Mesenchymal stem cell (in vitro differentiated cells and primary cell): ENCODE measurements around the gene ATP10A.
A peak's percentile ranks its signal among the peaks of the same experiment; 100 is the strongest.

Experiments
- DNase-seq: peaks from one replicate; pipeline ENCODE4 v3.0.0-alpha.2; 2013
- H2AFZ ChIP-seq: one replicate; pipeline ENCODE4 v1.6.1; 2013; ENCODE audit warnings: low read depth, mild to moderate bottlenecking, control low read depth, inconsistent platforms, low read length, moderate library complexity
- H2AK5ac ChIP-seq: 2 replicates; pipeline ENCODE4 v1.6.1; 2013; ENCODE audit warnings: low read length, moderate library complexity, mild to moderate bottlenecking, inconsistent platforms; ENCODE audit not compliant: severe bottlenecking
- H2BK120ac ChIP-seq: one replicate; pipeline ENCODE4 v1.6.1; 2013; ENCODE audit warnings: low read depth, mild to moderate bottlenecking, inconsistent platforms, low read length, moderate library complexity
- H2BK12ac ChIP-seq, 2 experiments: one replicate each; pipeline ENCODE4 v1.6.1; 2013; ENCODE audit warnings: inconsistent platforms in 2 of 2, low read length in 2 of 2, mild to moderate bottlenecking in 2 of 2, moderate library complexity in 2 of 2, control low read depth in 1 of 2
- H2BK15ac ChIP-seq: one replicate; pipeline ENCODE4 v1.6.1; 2013; ENCODE audit warnings: mild to moderate bottlenecking, low read depth, inconsistent platforms; ENCODE audit not compliant: poor library complexity, severe bottlenecking
- H2BK5ac ChIP-seq: 2 replicates; pipeline ENCODE4 v1.6.1; 2013; ENCODE audit warnings: low read depth, mild to moderate bottlenecking, low read length, control low read depth, inconsistent platforms; ENCODE audit not compliant: poor library complexity, severe bottlenecking
- H3K14ac ChIP-seq, 2 experiments: one replicate each; pipeline ENCODE4 v1.6.1; 2013; ENCODE audit warnings: inconsistent platforms in 2 of 2, low read length in 2 of 2, control low read depth in 1 of 2, mild to moderate bottlenecking in 1 of 2, moderate library complexity in 1 of 2
- H3K18ac ChIP-seq, 2 experiments: one replicate each; pipeline ENCODE4 v1.6.1; 2013; ENCODE audit warnings: inconsistent platforms in 2 of 2, low read length in 2 of 2, control low read depth in 1 of 2, low read depth in 1 of 2, mild to moderate bottlenecking in 1 of 2
- H3K23ac ChIP-seq, 2 experiments: one replicate each; pipeline ENCODE4 v1.6.1; 2013; ENCODE audit warnings: inconsistent platforms in 2 of 2, low read length in 2 of 2, mild to moderate bottlenecking in 2 of 2, moderate library complexity in 2 of 2, control low read depth in 1 of 2
- H3K27ac ChIP-seq: 2 replicates; pipeline ENCODE4 v1.5.1; 2013; ENCODE audit warnings: mild to moderate bottlenecking, moderate library complexity, low read length, control low read depth, inconsistent platforms; ENCODE audit not compliant: poor library complexity, severe bottlenecking
- H3K27me3 ChIP-seq, 2 experiments: 2 replicates each; pipeline versions ENCODE4 v1.6.1 to v1.7.0; 2013; ENCODE audit warnings: low read length in 2 of 2, mild to moderate bottlenecking in 2 of 2, moderate library complexity in 2 of 2, control low read depth in 1 of 2, inconsistent platforms in 1 of 2; ENCODE audit not compliant: control insufficient read depth in 1 of 2, insufficient read depth in 1 of 2
- H3K36me3 ChIP-seq, 2 experiments: 2 replicates each; pipeline versions ENCODE4 v1.6.1 to v1.7.0; 2013; ENCODE audit warnings: low read length in 2 of 2, control low read depth in 1 of 2, inconsistent platforms in 1 of 2, low read depth in 1 of 2, mild to moderate bottlenecking in 1 of 2; ENCODE audit not compliant: insufficient read depth in 2 of 2, control insufficient read depth in 1 of 2
- H3K4ac ChIP-seq, 2 experiments: one replicate each; pipeline ENCODE4 v1.6.1; 2013; ENCODE audit warnings: inconsistent platforms in 2 of 2, low read length in 2 of 2, mild to moderate bottlenecking in 2 of 2, moderate library complexity in 2 of 2, control low read depth in 1 of 2, low read depth in 1 of 2
- H3K4me1 ChIP-seq: 2 replicates; pipeline ENCODE4 v1.6.1; 2013; ENCODE audit warnings: low read depth, low read length, control low read depth; ENCODE audit not compliant: control insufficient read depth, insufficient read depth
- H3K4me2 ChIP-seq: 2 replicates; pipeline ENCODE4 v1.6.1; 2013; ENCODE audit warnings: low read length, mild to moderate bottlenecking, inconsistent platforms; ENCODE audit not compliant: poor library complexity, severe bottlenecking
- H3K4me3 ChIP-seq, 2 experiments: 2 replicates each; pipeline versions ENCODE4 v1.5.1 to v1.7.0; 2013; ENCODE audit warnings: low read length in 2 of 2, mild to moderate bottlenecking in 2 of 2, control low read depth in 1 of 2, low read depth in 1 of 2; ENCODE audit not compliant: insufficient read depth in 1 of 2
- H3K79me1 ChIP-seq: replicated peaks from 2 replicates; pipeline ENCODE4 v1.6.1; 2013; ENCODE audit warnings: mild to moderate bottlenecking, control low read depth, low read length, inconsistent platforms; ENCODE audit not compliant: poor library complexity, severe bottlenecking
- H3K9ac ChIP-seq: 2 replicates; pipeline ENCODE4 v1.7.0; 2013; ENCODE audit warnings: mild to moderate bottlenecking, low read length, moderate library complexity
- H3K9me3 ChIP-seq: 2 replicates; pipeline ENCODE4 v1.7.0; 2013; ENCODE audit warnings: mild to moderate bottlenecking, low read length; ENCODE audit not compliant: control insufficient read depth
- H4K8ac ChIP-seq: one replicate; pipeline ENCODE4 v1.6.1; 2013; ENCODE audit warnings: inconsistent platforms, mild to moderate bottlenecking, low read length, moderate library complexity
- H4K91ac ChIP-seq: one replicate; pipeline ENCODE4 v1.6.1; 2013; ENCODE audit warnings: mild to moderate bottlenecking, low read length, inconsistent platforms
- WGBS: methylation state at CpG from one replicate; pipeline ENCODE4 v1.1.7; 2013; ENCODE audit warnings: mixed read lengths; 5-methylcytosine and 5-hydroxymethylcytosine counted together

The ATP10A gene

GRCh38 chr15:25764980-25765735, 98.0 kb downstream of the ATP10A start:
- Histone ChIP-seq H3K14ac (no peak overlapping the region), H4K91ac (no peak overlapping the region), H2BK12ac (no peak overlapping the region), H2BK5ac (no peak overlapping the region), H3K4ac (no peak overlapping the region), H2AK5ac (no peak overlapping the region), H3K4me2 (no peak overlapping the region), H3K79me1 (peaks cover 29% of the 10 kb centered on the region), H3K18ac (no peak overlapping the region), H3K9me3 (no peaks in the 10 kb centered on the region), H3K4me3 (no peak overlapping the region), H3K27ac (no peak overlapping the region), H3K27me3 (no peaks in the 10 kb centered on the region), H2AFZ (no peak overlapping the region), H3K36me3 (peaks cover 0 to 25% of the 10 kb centered on the region in 2 experiments), H3K4me1 (peaks cover 11% of the 10 kb centered on the region), H2BK15ac (peak overlapping the region; percentile 33), H2BK120ac (no peak overlapping the region), H3K9ac (no peak overlapping the region), H3K23ac (no peak overlapping the region), H4K8ac (no peak overlapping the region)
- DNase-seq: no peak
- 81% methylated on average over 14 of the region's 14 CpGs for WGBS

GRCh38 chr15:25763954-25764353, 99.2 kb downstream of the ATP10A start:
- H2BK12ac ChIP-seq: no peak overlapping the region
- no peak overlapping the region for H3K4ac ChIP-seq
- H3K79me1 ChIP-seq: peaks cover 22% of the 10 kb centered on the region
- no peak overlapping the region for H3K23ac ChIP-seq
- H3K4me1 ChIP-seq: peaks cover 11% of the 10 kb centered on the region
- peaks cover 0 to 22% of the 10 kb centered on the region in 2 experiments for H3K36me3 ChIP-seq
- no peak overlapping the region for H2AK5ac ChIP-seq
- no peak overlapping the region for H3K9ac ChIP-seq
- no peaks in the 10 kb centered on the region for H3K27me3 ChIP-seq
- no peak overlapping the region for H3K14ac ChIP-seq
- no peak overlapping the region for H4K8ac ChIP-seq
- H2AFZ ChIP-seq: no peak overlapping the region
- H3K4me3 ChIP-seq: no peak overlapping the region
- no peak for DNase-seq
- no peak overlapping the region for H4K91ac ChIP-seq
- H3K18ac ChIP-seq: no peak overlapping the region
- H3K4me2 ChIP-seq: no peak overlapping the region
- 90% methylated on average over 7 of the region's 7 CpGs for WGBS
- H3K27ac ChIP-seq: no peak overlapping the region
- H2BK120ac ChIP-seq: no peak overlapping the region
- no peak overlapping the region for H2BK5ac ChIP-seq
- H2BK15ac ChIP-seq: no peak overlapping the region
- H3K9me3 ChIP-seq: no peaks in the 10 kb centered on the region

- H3K79me1 ChIP-seq: peaks cover 22% of the 10 kb centered on the region
- H3K27me3 ChIP-seq: no peaks in the 10 kb centered on the region
- no peak overlapping the region for H3K23ac ChIP-seq
- no peak overlapping the region for H2BK12ac ChIP-seq
- H3K4me3 ChIP-seq: no peak overlapping the region
- no peak overlapping the region for H3K9ac ChIP-seq
- WGBS: 63% methylated on average over 4 of the region's 4 CpGs
- H3K18ac ChIP-seq: no peak overlapping the region
- no peak overlapping the region for H3K4me2 ChIP-seq
- peaks cover 0 to 22% of the 10 kb centered on the region in 2 experiments for H3K36me3 ChIP-seq
- no peak overlapping the region for H3K4ac ChIP-seq
- H2BK5ac ChIP-seq: no peak overlapping the region
- no peak for DNase-seq
- no peak overlapping the region for H3K14ac ChIP-seq
- H2AK5ac ChIP-seq: no peak overlapping the region
- no peak overlapping the region for H2BK15ac ChIP-seq
- H2BK120ac ChIP-seq: no peak overlapping the region
- H4K91ac ChIP-seq: no peak overlapping the region
- H3K9me3 ChIP-seq: no peaks in the 10 kb centered on the region
- H3K27ac ChIP-seq: peak overlapping the region; percentile 8
- no peak overlapping the region for H4K8ac ChIP-seq
- no peak overlapping the region for H2AFZ ChIP-seq
- H3K4me1 ChIP-seq: peaks cover 11% of the 10 kb centered on the region
These were observed 99.8 kb downstream of the ATP10A start for GRCh38 chr15:25763331-25763751.

GRCh38 chr15:25761971-25762662, 101.0 kb downstream of the ATP10A start:
- Histone ChIP-seq H3K4ac (no peak overlapping the region), H2BK15ac (no peak overlapping the region), H3K36me3 (peaks cover 0 to 12% of the 10 kb centered on the region in 2 experiments), H4K91ac (no peak overlapping the region), H3K9ac (no peak overlapping the region), H3K14ac (no peak overlapping the region), H3K4me3 (no peak overlapping the region), H4K8ac (no peak overlapping the region), H3K4me2 (no peak overlapping the region), H2BK12ac (no peak overlapping the region), H3K9me3 (no peaks in the 10 kb centered on the region), H2AK5ac (no peak overlapping the region), H3K79me1 (peaks cover 13% of the 10 kb centered on the region), H3K27ac (no peak overlapping the region), H2AFZ (no peak overlapping the region), H2BK120ac (no peak overlapping the region), H3K27me3 (no peaks in the 10 kb centered on the region), H2BK5ac (no peak overlapping the region), H3K4me1 (peaks cover 11% of the 10 kb centered on the region), H3K18ac (no peak overlapping the region), H3K23ac (no peak overlapping the region)
- 60% methylated on average over 11 of the region's 13 CpGs for WGBS
- no peak for DNase-seq
